Articular chondrocyte of knee joint (primary cell): ENCODE data around the gene ARL4A. TPM values are rescaled to one million over a fixed set of nuclear protein-coding genes. Genes with fewer than 3 reads are reported as not detected.

ENCODE experiments used
- small RNA-seq: library from RNA; depleted of rRNA; stranded (forward); fragments of <200 nt; gene quantifications from one replicate; pipeline ENCODE3, GENCODE V24; 2012
- total RNA-seq: library from RNA; depleted of rRNA; stranded (reverse); fragments of >200 nt; gene quantifications from 2 replicates; pipeline ENCODE4 v1.2.3, GENCODE V29; 2012

Gene ARL4A, protein sequence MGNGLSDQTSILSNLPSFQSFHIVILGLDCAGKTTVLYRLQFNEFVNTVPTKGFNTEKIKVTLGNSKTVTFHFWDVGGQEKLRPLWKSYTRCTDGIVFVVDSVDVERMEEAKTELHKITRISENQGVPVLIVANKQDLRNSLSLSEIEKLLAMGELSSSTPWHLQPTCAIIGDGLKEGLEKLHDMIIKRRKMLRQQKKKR
- total RNA-seq: 11.9 and 13.8 TPM in 2 replicates

DNA sequence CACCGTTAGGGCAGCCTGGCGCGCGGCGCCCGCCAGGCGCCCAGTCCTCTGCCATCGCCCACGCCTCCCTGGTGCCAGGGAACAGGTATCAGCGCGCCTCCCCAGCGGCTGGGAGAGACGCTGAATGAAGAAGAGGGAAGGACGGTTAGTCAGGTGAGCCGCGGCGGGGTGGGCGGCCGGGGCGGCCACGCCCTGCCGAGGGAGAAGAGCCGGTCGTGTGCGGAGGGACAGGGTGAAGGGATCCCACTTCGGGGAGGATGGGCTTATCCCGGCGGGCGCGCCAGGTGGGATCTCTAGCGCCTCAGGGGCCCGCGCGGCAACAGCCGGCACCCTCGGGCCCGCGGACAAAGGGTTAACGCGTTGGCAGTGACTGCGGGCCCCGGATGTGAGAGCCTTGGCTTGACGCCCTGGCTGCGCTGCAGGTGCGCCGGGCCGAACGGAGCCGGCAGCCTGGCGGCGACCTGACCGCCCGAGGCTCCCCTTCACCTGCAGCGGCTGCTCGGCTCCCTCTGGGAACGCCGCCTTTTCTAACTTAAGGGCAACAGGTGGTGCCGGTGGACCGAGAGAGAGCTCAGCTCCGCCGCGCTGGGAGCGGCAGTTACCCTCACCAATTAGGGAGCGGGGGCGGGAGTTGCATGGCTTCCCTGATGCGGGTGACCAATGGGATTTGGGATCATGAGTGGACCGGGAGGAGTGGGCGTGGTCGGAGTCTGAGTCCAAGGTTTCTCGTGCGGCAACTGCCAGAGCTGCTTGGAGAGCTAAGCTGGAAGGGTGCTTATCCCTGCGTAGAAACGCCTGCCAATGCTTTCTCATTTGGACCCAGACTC is at the start of gene ARL4A:
Gene ARL4A (plus strand): TSS at position 743 of the 827 bp plus-strand sequence. CDS start 622 bp downstream, outside the sequence.

Small RNAs within 50 kb of the gene (small RNA-seq; reads per million reads assigned to genes)
- gene RF00264: not detected

Other genes starting within 250 kb of the ARL4A start
- gene SCIN, start 116.9 kb upstream of the ARL4A start, total RNA-seq: 1.6 and 3.6 TPM in 2 replicates